KBM-7 (cell line): Measurements from ENCODE around the gene PLXNB1.
"Not testable (repeated sequence)": the region's sequence is repeated elsewhere in the genome, so short reads cannot be mapped to it uniquely, and the experiment has no call there.

Experiments used
- DNase-seq: peaks from one replicate; pipeline ENCODE4 v3.0.0-alpha.2; 2015
- in situ Hi-C: fragments of 300-500 bp; cut with MboI; formaldehyde crosslinking; loops from 2 replicates; pipeline ENCODE4 v1.14.3; 2020; ENCODE audit warnings: low sequenced_read_pairs, low pct_unique_long_range_greater_than_20kb, mixed read lengths

The PLXNB1 gene

GRCh38 chr3:48410205-48411040 lies 19.5 kb downstream of the PLXNB1 start:
- in situ Hi-C loops, result no loop called here
- no peak for DNase-seq

- no peak for DNase-seq
- in situ Hi-C loops, result no loop called here
Measured at GRCh38 chr3:48409291-48410201, 20.3 kb downstream of the PLXNB1 start.

GRCh38 chr3:48408823-48409281 lies 21.0 kb downstream of the PLXNB1 start:
- peak; percentile 21 for DNase-seq
- in situ Hi-C loops, result no loop called here

- no peak for DNase-seq
- in situ Hi-C loops, result no loop called here
Measured at GRCh38 chr3:48407542-48408099, 22.3 kb downstream of the PLXNB1 start.

- in situ Hi-C loops, result no loop called here
Measured at GRCh38 chr3:48406443-48407431, 23.1 kb downstream of the PLXNB1 start.

GRCh38 chr3:48405971-48406370 lies 23.9 kb downstream of the PLXNB1 start:
- no peak for DNase-seq
- in situ Hi-C loops, result no loop called here

More at GRCh38 chr3:48406443-48407431, 23.1 kb downstream of the PLXNB1 start:
- no peak for DNase-seq

GRCh38 chr3:48405343-48405881 lies 24.5 kb downstream of the PLXNB1 start:
- in situ Hi-C loops, result no loop called here
- no peak for DNase-seq

GRCh38 chr3:48404440-48405342 lies 25.2 kb downstream of the PLXNB1 start:
- no peak for DNase-seq
- in situ Hi-C loops, result no loop called here

GRCh38 chr3:48403533-48404439 lies 26.1 kb downstream of the PLXNB1 start:
- in situ Hi-C loops, result no loop called here
- DNase-seq, result no peak

- in situ Hi-C loops, result no loop called here
- DNase-seq, result no peak
Measured at GRCh38 chr3:48402907-48403306, 27.0 kb downstream of the PLXNB1 start.

- in situ Hi-C loops, result no loop called here
- DNase-seq, result no peak
Measured at GRCh38 chr3:48402281-48402732, 27.6 kb downstream of the PLXNB1 start.

- in situ Hi-C loops, DNase-seq: not testable (repeated sequence)
Measured at GRCh38 chr3:48401434-48401901, 28.4 kb downstream of the PLXNB1 start.

- in situ Hi-C loops, result no loop called here
- peak; percentile 72 for DNase-seq
Measured at GRCh38 chr3:48400824-48401433, 29.0 kb downstream of the PLXNB1 start.

GRCh38 chr3:48399387-48400172 lies 30.3 kb downstream of the PLXNB1 start:
- in situ Hi-C loops, result no loop called here
- peak; percentile 7 for DNase-seq
